Measurements from ENCODE around the gene DMD. TPM values are rescaled to one million over a fixed set of nuclear protein-coding genes. Genes with fewer than 3 reads are reported as not detected.

The DMD gene
- total and polyA plus RNA-seq, 2 donors (not counting 1 experiment from before 2014, with no cell fraction given) = 2.0 to 51.8 TPM

- intact Hi-C loops (cut with micrococcal nuclease) = no loop called here
- Histone ChIP-seq H3K9me3 (ENCODE audit: control extremely low read depth in 1 of 3, control insufficient read depth in 2 of 3, insufficient read depth in 1 of 3, low read length in 2 of 3) (no peaks in the 10 kb centered on the region), H4K20me1 (ENCODE audit: control insufficient read depth, insufficient read depth, low read length, poor library complexity, severe bottlenecking) (no peaks in the 10 kb centered on the region), H3K4me2 (replicated peaks; ENCODE audit: low read depth, low read length, poor library complexity, severe bottlenecking) (no peak overlapping the region), H3K4me1 (ENCODE audit: control insufficient read depth in 2 of 2, insufficient read depth in 2 of 2, low read length in 2 of 2) (no peaks in the 10 kb centered on the region), H3K36me3 (replicated peaks in 1 of 2; ENCODE audit: control extremely low read depth in 1 of 2, control insufficient read depth in 1 of 2, extremely low read depth in 1 of 2, insufficient read depth in 2 of 2, low read length in 1 of 2) (no peaks in the 10 kb centered on the region), H3K4me3 (ENCODE audit: control extremely low read depth in 1 of 5, extremely low read depth in 1 of 5, insufficient read depth in 1 of 5, low read depth in 2 of 5, low read length in 4 of 5) (no peak overlapping the region), H3K27me3 (replicated peaks in 1 of 4; ENCODE audit: control extremely low read depth in 1 of 4, control insufficient read depth in 3 of 4, insufficient read depth in 4 of 4, low read length in 3 of 4) (no peaks in the 10 kb centered on the region), H3K27ac (ENCODE audit: low read length in 2 of 2) (no peak overlapping the region), H2AFZ (ENCODE audit: insufficient read depth, low read depth, low read length, poor library complexity, severe bottlenecking) (no peak overlapping the region), H3K9ac (ENCODE audit: low read length) (no peak overlapping the region), H3K79me2 (ENCODE audit: control insufficient read depth, insufficient read depth, low read length) (no peaks in the 10 kb centered on the region)
- POLR2A ChIA-PET = no interaction called here
- TF ChIP-seq CTCF (IDR thresholded peaks at IDR 0.05) = no peak
- no peak for TF ChIP-seq EZH2 (IDR thresholded peaks at IDR 0.05; ENCODE audit: borderline replicate concordance, insufficient read depth, low read depth, low read length, poor library complexity, severe bottlenecking)
- Mint-ChIP-seq H3K9me3 (ENCODE audit: insufficient read depth) (no peaks in the 10 kb centered on the region), H3K27me3 (no peaks in the 10 kb centered on the region), H3K4me3 (no peak overlapping the region), H3K27ac (no peak overlapping the region), H3K4me1 (no peaks in the 10 kb centered on the region)
- CTCF ChIA-PET = no interaction called here
- ATAC-seq (ENCODE audit: low read depth) (no peak), DNase-seq (no peak)
- no CpG with 5 or more reads among the region's 2 CpGs for WGBS (ENCODE audit: insufficient coverage)
Measured at GRCh38 chrX:31717474-31717873, 1493.9 kb downstream of the DMD start.

- Histone ChIP-seq H3K4me2 (replicated peaks; ENCODE audit: low read depth, low read length, poor library complexity, severe bottlenecking) (no peak overlapping the region), H3K9me3 (ENCODE audit: control extremely low read depth in 1 of 3, control insufficient read depth in 2 of 3, insufficient read depth in 1 of 3, low read length in 2 of 3) (no peaks in the 10 kb centered on the region), H3K79me2 (ENCODE audit: control insufficient read depth, insufficient read depth, low read length) (no peaks in the 10 kb centered on the region), H3K9ac (ENCODE audit: low read length) (no peak overlapping the region), H3K36me3 (replicated peaks in 1 of 2; ENCODE audit: control extremely low read depth in 1 of 2, control insufficient read depth in 1 of 2, extremely low read depth in 1 of 2, insufficient read depth in 2 of 2, low read length in 1 of 2) (no peaks in the 10 kb centered on the region), H3K27ac (ENCODE audit: low read length in 2 of 2) (no peak overlapping the region), H4K20me1 (ENCODE audit: control insufficient read depth, insufficient read depth, low read length, poor library complexity, severe bottlenecking) (no peaks in the 10 kb centered on the region), H3K4me1 (ENCODE audit: control insufficient read depth in 2 of 2, insufficient read depth in 2 of 2, low read length in 2 of 2) (no peaks in the 10 kb centered on the region), H2AFZ (ENCODE audit: insufficient read depth, low read depth, low read length, poor library complexity, severe bottlenecking) (no peak overlapping the region), H3K27me3 (replicated peaks in 1 of 4; ENCODE audit: control extremely low read depth in 1 of 4, control insufficient read depth in 3 of 4, insufficient read depth in 4 of 4, low read length in 3 of 4) (no peaks in the 10 kb centered on the region), H3K4me3 (ENCODE audit: control extremely low read depth in 1 of 5, extremely low read depth in 1 of 5, insufficient read depth in 1 of 5, low read depth in 2 of 5, low read length in 4 of 5) (no peak overlapping the region)
- intact Hi-C loops (cut with micrococcal nuclease) = no loop called here
- H3K4me1 Mint-ChIP-seq = no peaks in the 10 kb centered on the region
- no peak for DNase-seq
- no peak for TF ChIP-seq EZH2 (IDR thresholded peaks at IDR 0.05; ENCODE audit: borderline replicate concordance, insufficient read depth, low read depth, low read length, poor library complexity, severe bottlenecking)
- TF ChIP-seq CTCF (IDR thresholded peaks at IDR 0.05) = no peak
- H3K27ac Mint-ChIP-seq = no peak overlapping the region
- no peaks in the 10 kb centered on the region for H3K9me3 Mint-ChIP-seq (ENCODE audit: insufficient read depth)
- POLR2A ChIA-PET = no interaction called here
- no peak for ATAC-seq (ENCODE audit: low read depth)
- 100% methylated on average over 2 of the region's 5 CpGs for WGBS (ENCODE audit: insufficient coverage)
- no peak overlapping the region for H3K4me3 Mint-ChIP-seq
- H3K27me3 Mint-ChIP-seq = no peaks in the 10 kb centered on the region
- CTCF ChIA-PET = no interaction called here
Measured at GRCh38 chrX:31715675-31716074, 1495.7 kb downstream of the DMD start.
